ENCODE data around the gene ZNF333. TPM values are rescaled to one million over a fixed set of nuclear protein-coding genes. Genes with fewer than 3 reads are reported as not detected.

Gene ZNF333
- polyA plus RNA-seq, 1 experiment = 11.8 TPM

DNA sequence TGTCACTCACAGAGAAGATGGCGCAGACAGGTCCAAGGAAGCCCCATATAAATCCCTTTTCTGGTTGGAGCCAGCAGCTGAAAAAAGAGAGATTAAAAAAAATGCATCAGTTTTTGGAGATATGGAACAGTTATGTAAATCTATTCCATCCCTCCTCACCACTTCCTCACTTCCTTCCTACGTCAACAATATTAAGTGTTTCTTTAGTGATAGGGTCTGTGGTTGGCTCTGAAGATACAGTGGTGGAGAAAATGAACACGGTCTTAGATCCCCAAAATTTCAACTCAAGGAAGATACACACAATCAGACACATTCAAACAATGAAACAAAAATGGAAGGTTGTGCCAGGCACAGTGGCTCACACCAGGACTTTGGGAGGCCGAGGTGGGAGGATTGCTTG, 57.0 kb downstream of the ZNF333 start:
- no peak for DNase-seq (ENCODE audit: low read depth, low spot score)
- no peaks in the 10 kb centered on the region for H3K27me3 ChIP-seq (ENCODE audit: control insufficient read depth, insufficient read depth, low read length)
- POLR2A ChIA-PET = no interaction called here
- H3K9me3 ChIP-seq (ENCODE audit: control insufficient read depth, insufficient read depth, low read length) = peaks cover 5% of the 10 kb centered on the region
- no peak overlapping the region for H3K4me3 ChIP-seq (ENCODE audit: low read depth, low read length)
- no peak overlapping the region for H3K27ac ChIP-seq (ENCODE audit: low read depth, low read length)
- TF ChIP-seq, protein P1, sequence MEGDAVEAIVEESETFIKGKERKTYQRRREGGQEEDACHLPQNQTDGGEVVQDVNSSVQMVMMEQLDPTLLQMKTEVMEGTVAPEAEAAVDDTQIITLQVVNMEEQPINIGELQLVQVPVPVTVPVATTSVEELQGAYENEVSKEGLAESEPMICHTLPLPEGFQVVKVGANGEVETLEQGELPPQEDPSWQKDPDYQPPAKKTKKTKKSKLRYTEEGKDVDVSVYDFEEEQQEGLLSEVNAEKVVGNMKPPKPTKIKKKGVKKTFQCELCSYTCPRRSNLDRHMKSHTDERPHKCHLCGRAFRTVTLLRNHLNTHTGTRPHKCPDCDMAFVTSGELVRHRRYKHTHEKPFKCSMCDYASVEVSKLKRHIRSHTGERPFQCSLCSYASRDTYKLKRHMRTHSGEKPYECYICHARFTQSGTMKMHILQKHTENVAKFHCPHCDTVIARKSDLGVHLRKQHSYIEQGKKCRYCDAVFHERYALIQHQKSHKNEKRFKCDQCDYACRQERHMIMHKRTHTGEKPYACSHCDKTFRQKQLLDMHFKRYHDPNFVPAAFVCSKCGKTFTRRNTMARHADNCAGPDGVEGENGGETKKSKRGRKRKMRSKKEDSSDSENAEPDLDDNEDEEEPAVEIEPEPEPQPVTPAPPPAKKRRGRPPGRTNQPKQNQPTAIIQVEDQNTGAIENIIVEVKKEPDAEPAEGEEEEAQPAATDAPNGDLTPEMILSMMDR (IDR thresholded peaks at IDR 0.05; ENCODE audit: low read depth, low read length) = no peak
- CTCF ChIA-PET = no interaction called here

DNA sequence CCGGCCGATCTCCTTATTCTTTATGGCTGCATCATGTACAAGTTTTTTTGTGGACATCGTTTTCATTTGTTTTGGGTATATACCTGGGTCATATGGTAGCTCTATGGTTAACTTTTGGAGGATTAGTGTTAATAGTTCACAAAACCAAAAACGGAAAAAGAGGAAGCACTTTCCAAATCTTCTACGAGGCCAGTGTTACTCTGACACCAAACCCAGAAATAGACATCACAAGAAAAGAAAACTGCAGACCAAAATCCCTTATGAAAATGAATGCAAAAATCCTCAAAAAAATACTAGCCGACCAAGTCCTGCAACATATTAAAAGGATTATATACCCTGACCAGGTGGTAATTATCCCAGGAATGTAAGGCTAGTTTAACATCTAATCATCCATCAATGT, 58.8 kb downstream of the ZNF333 start:
- H3K27ac ChIP-seq (ENCODE audit: low read depth, low read length) = no peak overlapping the region
- H3K27me3 ChIP-seq (ENCODE audit: control insufficient read depth, insufficient read depth, low read length) = no peaks in the 10 kb centered on the region
- ChIA-PET CTCF (no interaction called here), POLR2A (no interaction called here)
- H3K9me3 ChIP-seq (ENCODE audit: control insufficient read depth, insufficient read depth, low read length) = no peaks in the 10 kb centered on the region; the same call in 1 of the 2 replicates
- DNase-seq (ENCODE audit: low read depth, low spot score) = no peak
- H3K4me3 ChIP-seq (ENCODE audit: low read depth, low read length) = no peak overlapping the region
- TF ChIP-seq, protein P1 (IDR thresholded peaks at IDR 0.05; ENCODE audit: low read depth, low read length) = no peak

DNA sequence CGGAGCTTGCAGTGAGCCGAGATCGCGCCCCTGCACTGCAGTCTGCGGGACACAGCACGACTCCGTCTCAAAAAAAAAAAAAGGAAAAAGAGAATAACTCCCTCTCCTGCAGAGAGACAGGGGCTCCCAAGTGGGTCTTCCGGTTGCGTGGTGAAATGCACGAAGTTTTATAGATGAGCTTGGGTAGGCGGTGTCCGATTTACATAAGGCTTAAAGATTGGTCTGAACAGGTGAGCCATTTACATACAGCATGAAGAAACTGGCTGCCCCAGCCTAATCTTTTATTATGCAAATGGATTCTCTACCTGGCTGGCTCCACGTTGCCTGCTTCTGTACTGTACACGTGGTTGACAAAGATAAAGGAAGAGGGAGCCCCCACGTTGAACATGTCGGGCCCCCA, 69.0 kb downstream of the ZNF333 start:
- H3K9me3 ChIP-seq (ENCODE audit: control insufficient read depth, insufficient read depth, low read length) = peaks cover 4% of the 10 kb centered on the region
- no peaks in the 10 kb centered on the region for H3K27me3 ChIP-seq (ENCODE audit: control insufficient read depth, insufficient read depth, low read length)
- CTCF ChIA-PET = no interaction called here
- DNase-seq (ENCODE audit: low read depth, low spot score) = no peak
- POLR2A ChIA-PET = no interaction called here
- no peak overlapping the region for H3K27ac ChIP-seq (ENCODE audit: low read depth, low read length)
- H3K4me3 ChIP-seq (ENCODE audit: low read depth, low read length) = no peak overlapping the region
- TF ChIP-seq, protein P1 (IDR thresholded peaks at IDR 0.05; ENCODE audit: low read depth, low read length) = no peak

DNA sequence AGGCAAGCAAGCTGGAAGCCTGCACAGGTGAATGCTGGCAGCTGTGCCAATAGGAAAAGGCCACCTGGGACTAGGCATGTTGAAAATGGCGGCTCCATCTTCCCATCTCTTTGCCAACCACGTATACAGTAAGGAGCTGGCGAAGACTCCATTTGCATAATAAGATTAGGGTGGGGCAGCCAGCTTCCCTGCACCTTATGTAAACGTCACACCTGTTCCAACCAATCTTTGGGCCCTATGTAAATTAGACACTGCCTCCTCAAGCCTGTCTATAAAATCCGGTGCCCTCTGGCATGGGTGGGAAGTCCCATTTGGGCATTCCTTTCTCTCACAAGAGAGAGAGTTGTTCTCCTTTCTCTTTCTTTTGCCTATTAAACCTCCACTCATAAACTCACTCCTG, 71.8 kb downstream of the ZNF333 start:
- no peak overlapping the region for H3K4me3 ChIP-seq (ENCODE audit: low read depth, low read length)
- ChIA-PET POLR2A (no interaction called here), CTCF (interaction anchor here (0.6 kb wide), 1 partner anchor 27 kb away, joined by 3 read pairs; no protein-coding TSS in a partner anchor)
- no peak for DNase-seq (ENCODE audit: low read depth, low spot score)
- H3K9me3 ChIP-seq (ENCODE audit: control insufficient read depth, insufficient read depth, low read length) = peaks cover 8% of the 10 kb centered on the region
- no peaks in the 10 kb centered on the region for H3K27me3 ChIP-seq (ENCODE audit: control insufficient read depth, insufficient read depth, low read length)
- H3K27ac ChIP-seq (ENCODE audit: low read depth, low read length) = no peak overlapping the region
- TF ChIP-seq, protein P1 (IDR thresholded peaks at IDR 0.05; ENCODE audit: low read depth, low read length) = no peak

DNA sequence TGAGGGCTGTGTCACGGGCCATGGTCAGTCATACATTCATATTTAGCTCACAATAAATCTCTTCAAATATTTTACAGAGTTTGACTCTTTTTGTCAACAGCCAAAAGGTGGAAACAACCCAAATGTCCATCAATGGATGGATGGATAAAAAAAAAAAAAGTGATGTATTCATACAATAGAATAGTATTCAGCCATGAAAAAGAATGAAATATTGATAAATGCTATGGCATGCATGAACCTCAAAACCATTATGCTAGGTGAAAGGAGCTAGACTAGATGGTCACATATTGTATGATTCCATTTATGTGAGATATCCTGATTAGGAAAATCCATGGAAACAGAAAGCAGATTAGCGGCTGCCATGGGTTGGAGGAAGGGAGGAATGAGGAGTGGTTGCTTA, 72.3 kb downstream of the ZNF333 start:
- no peak overlapping the region for H3K27ac ChIP-seq (ENCODE audit: low read depth, low read length)
- peaks cover 8% of the 10 kb centered on the region for H3K9me3 ChIP-seq (ENCODE audit: control insufficient read depth, insufficient read depth, low read length)
- CTCF ChIA-PET = interaction anchor here (0.6 kb wide), 1 partner anchor 27 kb away, joined by 3 read pairs; no protein-coding TSS in a partner anchor
- no peaks in the 10 kb centered on the region for H3K27me3 ChIP-seq (ENCODE audit: control insufficient read depth, insufficient read depth, low read length)
- no peak for DNase-seq (ENCODE audit: low read depth, low spot score)
- H3K4me3 ChIP-seq (ENCODE audit: low read depth, low read length) = no peak overlapping the region
- TF ChIP-seq, protein P1 (IDR thresholded peaks at IDR 0.05; ENCODE audit: low read depth, low read length) = no peak
- POLR2A ChIA-PET = no interaction called here
